ENCODE measurements around the gene AUTS2. TPM values are rescaled to one million over a fixed set of nuclear protein-coding genes. Genes with fewer than 3 reads are reported as not detected.

Gene AUTS2
- total RNA-seq, 1 donor from 2014 or later = 80.6 TPM

GRCh38 chr7:69947998-69948397 lies 349.7 kb downstream of the AUTS2 start:
- Mint-ChIP-seq H3K27ac (ENCODE audit: unreplicated experiment) (no peak overlapping the region), H3K4me3 (ENCODE audit: unreplicated experiment) (no peak overlapping the region), H3K4me1 (ENCODE audit: unreplicated experiment) (peaks cover 2% of the 10 kb centered on the region), H3K27me3 (ENCODE audit: unreplicated experiment) (no peaks in the 10 kb centered on the region), H3K9me3 (ENCODE audit: unreplicated experiment) (no peaks in the 10 kb centered on the region), H3K36me3 (ENCODE audit: unreplicated experiment) (no peaks in the 10 kb centered on the region)
- TF ChIP-seq CTCF (IDR thresholded peaks at IDR 0.05) = no peak
- DNase-seq (ENCODE audit: extremely low spot score, unreplicated experiment) = no peak

GRCh38 chr7:69949122-69949521 lies 350.8 kb downstream of the AUTS2 start:
- H3K27ac Mint-ChIP-seq (ENCODE audit: unreplicated experiment) = no peak overlapping the region
- TF ChIP-seq CTCF (IDR thresholded peaks at IDR 0.05) = no peak
- no peaks in the 10 kb centered on the region for H3K9me3 Mint-ChIP-seq (ENCODE audit: unreplicated experiment)
- H3K4me3 Mint-ChIP-seq (ENCODE audit: unreplicated experiment) = no peak overlapping the region
- H3K27me3 Mint-ChIP-seq (ENCODE audit: unreplicated experiment) = no peaks in the 10 kb centered on the region
- H3K36me3 Mint-ChIP-seq (ENCODE audit: unreplicated experiment) = no peaks in the 10 kb centered on the region
- peaks cover 10% of the 10 kb centered on the region for H3K4me1 Mint-ChIP-seq (ENCODE audit: unreplicated experiment)
- no peak for DNase-seq (ENCODE audit: extremely low spot score, unreplicated experiment)

GRCh38 chr7:69951458-69951857 lies 353.2 kb downstream of the AUTS2 start:
- Mint-ChIP-seq H3K27me3 (ENCODE audit: unreplicated experiment) (no peaks in the 10 kb centered on the region), H3K4me3 (ENCODE audit: unreplicated experiment) (no peak overlapping the region), H3K36me3 (ENCODE audit: unreplicated experiment) (no peaks in the 10 kb centered on the region), H3K4me1 (ENCODE audit: unreplicated experiment) (peaks cover 21% of the 10 kb centered on the region), H3K27ac (ENCODE audit: unreplicated experiment) (no peak overlapping the region), H3K9me3 (ENCODE audit: unreplicated experiment) (no peaks in the 10 kb centered on the region)
- TF ChIP-seq CTCF (IDR thresholded peaks at IDR 0.05) = no peak
- DNase-seq (ENCODE audit: extremely low spot score, unreplicated experiment) = no peak

GRCh38 chr7:69953136-69954067 lies 355.1 kb downstream of the AUTS2 start:
- no peak for DNase-seq (ENCODE audit: extremely low spot score, unreplicated experiment)
- Mint-ChIP-seq H3K9me3 (ENCODE audit: unreplicated experiment) (no peaks in the 10 kb centered on the region), H3K36me3 (ENCODE audit: unreplicated experiment) (no peaks in the 10 kb centered on the region), H3K27me3 (ENCODE audit: unreplicated experiment) (no peaks in the 10 kb centered on the region), H3K4me3 (ENCODE audit: unreplicated experiment) (no peak overlapping the region), H3K27ac (ENCODE audit: unreplicated experiment) (no peak overlapping the region), H3K4me1 (ENCODE audit: unreplicated experiment) (peaks cover 21% of the 10 kb centered on the region)
- TF ChIP-seq CTCF (IDR thresholded peaks at IDR 0.05) = no peak

GRCh38 chr7:69956541-69956940 lies 358.3 kb downstream of the AUTS2 start:
- Mint-ChIP-seq H3K4me3 (ENCODE audit: unreplicated experiment) (no peak overlapping the region), H3K36me3 (ENCODE audit: unreplicated experiment) (no peaks in the 10 kb centered on the region), H3K27me3 (ENCODE audit: unreplicated experiment) (no peaks in the 10 kb centered on the region), H3K9me3 (ENCODE audit: unreplicated experiment) (no peaks in the 10 kb centered on the region), H3K27ac (ENCODE audit: unreplicated experiment) (no peak overlapping the region), H3K4me1 (ENCODE audit: unreplicated experiment) (peaks cover 24% of the 10 kb centered on the region)
- DNase-seq (ENCODE audit: extremely low spot score, unreplicated experiment) = no peak
- TF ChIP-seq CTCF (IDR thresholded peaks at IDR 0.05) = no peak
